ENCODE results near the gene CUL3.
"Not testable (repeated sequence)": the region's sequence is repeated elsewhere in the genome, so short reads cannot be mapped to it uniquely, and the experiment has no call there.

The CUL3 gene

DNA sequence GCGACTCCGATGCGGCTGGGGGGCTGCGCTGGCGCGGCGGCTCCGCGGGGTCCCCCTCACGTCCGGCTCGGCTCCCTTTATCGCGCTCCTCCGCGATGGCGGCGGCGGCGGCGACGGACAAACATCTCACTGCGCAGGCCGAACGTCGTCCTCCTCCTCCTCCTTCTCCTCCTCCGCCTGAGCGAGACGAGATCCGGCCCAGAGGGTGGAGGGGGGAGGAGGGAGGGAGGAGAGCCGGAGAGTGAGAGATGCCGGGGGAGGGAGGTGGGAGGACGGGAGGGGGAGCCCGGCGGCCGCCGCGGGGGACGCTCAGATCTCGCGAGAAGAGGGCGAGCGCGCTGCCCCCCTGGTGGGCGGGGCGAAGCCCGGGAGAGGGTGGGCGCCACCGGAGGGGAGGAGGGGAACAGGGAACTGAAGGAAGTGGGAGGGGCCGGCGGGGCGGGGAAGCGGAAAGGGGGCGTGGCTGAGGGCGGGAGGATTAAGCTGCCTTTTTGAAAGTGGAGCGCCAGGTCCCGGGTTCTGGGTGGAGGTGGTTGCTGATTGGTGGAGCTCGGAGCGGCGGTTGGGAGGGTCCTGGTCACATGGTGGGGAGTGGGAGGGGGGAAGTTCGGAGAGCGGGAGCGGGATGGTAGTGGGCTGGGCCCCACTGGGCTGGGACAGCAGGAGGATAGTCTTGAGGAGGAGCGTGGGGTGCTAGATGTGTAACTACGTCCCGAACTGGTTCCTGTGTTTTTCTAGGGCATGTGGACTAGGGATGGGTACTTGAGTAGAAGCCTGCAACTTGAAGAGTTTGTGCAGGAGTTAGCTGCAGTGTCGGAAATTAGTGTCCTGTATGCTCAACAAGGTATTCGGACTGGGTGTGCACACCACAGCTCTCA is at the start of gene CUL3:
TSS of gene CUL3 (minus strand) at position 153 of the 878 bp plus-strand sequence. CDS start 354 bp downstream, outside the sequence.
- DNase-seq = peak; percentile 92

DNA sequence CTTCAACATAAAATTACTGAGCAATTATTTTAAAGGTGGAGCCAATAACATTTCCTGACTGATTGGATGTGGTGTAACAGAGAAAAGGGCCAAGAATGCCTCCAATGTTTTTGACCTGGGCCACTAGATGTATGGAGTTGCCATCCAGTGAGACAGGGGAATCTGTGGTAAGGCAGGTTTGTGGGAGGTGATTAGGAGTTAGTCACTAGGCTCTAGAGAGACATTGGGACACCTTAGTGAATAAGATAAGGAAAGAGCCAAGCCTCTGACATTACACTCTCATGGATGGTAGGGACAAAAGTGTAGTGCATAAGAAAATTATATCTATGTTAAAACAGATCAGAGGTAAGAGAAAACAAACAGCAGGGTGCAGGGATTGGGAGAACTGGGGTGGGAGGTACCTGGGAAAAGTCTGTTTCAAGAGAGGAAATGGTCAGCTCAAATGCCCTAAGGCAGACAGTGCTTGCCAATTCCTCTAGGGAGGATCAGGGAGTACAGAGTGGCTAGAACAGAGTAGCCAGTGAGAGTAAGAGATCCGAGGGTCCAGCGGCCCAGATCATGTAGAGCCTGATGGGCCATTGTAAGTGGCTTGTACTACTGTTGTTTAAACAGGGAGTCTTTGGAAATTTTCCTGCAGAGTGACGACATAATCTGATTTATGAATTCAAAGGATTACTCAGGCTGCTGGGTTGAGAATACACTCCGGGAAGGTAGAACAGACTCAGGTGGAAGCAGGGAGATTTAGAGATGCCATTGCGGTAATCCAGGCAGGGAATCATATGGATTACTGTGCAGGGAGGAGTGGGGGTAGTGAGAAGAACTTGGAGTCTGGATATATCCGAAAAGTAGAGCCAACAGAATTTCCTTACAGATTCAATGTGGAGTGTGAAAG is 45.7 kb upstream of the CUL3 start:
- no peak for DNase-seq

DNA sequence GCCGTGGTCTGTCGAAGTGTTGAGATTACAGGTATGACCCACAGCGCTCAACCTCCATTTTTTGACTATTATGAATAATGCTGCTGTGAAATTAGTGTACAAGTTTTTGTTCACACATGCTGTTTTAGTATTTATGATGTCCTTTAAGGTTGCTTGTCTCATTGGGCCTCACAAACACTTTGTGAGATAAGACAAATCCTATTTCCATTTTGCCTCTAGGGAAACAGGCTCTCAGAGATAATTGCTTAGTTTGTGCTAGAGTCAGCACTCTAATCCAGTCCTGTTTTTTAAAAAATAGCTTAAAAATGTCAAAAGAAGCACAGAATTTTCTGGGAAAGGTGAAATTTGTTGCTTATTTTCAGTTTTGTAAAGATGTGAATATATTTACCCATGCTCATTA is 43.3 kb upstream of the CUL3 start:
- DNase-seq = no peak

DNA sequence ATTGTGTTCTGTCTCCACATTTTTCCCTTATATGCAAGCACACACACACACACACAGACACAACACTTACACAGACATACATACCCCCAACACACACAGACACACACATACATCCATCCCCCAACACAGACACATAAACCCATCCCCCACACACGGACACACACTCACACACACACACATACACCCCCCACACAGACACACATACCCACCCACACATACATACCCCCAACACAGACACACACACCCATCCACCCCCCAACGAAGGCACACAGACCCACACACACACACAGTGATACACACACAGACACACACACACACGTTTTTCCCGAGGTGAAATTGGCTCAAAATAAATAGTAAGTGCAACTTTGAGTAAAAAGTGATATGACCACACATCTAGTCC is 41.6 kb upstream of the CUL3 start:
- DNase-seq = no peak

DNA sequence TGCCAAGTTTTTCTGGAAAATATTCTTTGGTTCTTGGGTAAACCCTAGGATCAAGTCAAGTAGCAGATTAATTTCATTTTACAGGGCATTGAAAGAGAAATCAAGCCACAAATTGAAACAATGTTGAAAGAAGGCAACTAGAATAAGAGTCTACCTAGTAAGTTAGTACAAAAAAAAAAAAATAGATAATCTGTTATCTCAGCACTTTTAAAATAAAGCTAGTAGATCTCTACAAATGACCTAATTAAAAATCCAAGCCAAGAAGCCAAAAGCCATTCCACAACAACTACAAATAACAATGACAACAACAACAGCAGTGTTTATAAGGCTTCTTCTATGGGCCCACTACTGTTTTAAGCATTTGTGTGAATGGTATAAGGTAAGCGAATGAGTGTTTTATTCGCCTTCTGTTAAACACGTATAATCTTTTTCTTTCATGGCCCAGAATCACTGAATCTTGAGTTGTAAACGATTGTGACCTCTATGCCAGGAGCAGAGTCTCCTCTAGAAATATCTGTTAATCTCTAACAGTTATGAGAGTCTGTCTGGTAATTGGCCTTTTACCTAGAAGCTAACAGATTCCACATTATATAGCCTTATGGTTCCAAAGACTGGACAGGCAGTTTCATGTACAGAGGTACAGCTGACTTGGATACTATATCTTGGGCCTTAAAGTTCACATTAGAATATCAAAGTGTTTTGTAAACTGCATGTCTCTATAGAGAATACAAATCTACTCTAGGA is 28.6 kb upstream of the CUL3 start:
- DNase-seq = no peak

DNA sequence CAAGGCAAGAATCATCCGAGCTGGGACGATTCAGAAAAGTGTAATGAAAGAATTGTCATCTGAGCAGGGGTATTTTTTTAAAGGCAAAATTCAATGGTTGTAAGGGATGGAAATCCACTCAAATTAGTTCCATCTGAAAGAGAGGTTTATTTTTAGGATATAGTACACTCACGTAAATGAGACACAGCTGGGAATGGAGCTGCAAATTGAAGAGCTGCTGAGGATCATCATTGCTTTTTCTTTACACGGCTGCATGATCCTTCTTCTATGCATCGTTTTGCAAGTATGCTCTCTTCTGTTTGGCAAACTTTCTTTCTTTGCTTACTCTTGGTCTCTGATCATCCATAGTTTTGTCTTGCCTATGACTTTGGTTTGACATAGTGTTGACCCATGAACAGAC is 27.4 kb upstream of the CUL3 start:
- no peak for DNase-seq

DNA sequence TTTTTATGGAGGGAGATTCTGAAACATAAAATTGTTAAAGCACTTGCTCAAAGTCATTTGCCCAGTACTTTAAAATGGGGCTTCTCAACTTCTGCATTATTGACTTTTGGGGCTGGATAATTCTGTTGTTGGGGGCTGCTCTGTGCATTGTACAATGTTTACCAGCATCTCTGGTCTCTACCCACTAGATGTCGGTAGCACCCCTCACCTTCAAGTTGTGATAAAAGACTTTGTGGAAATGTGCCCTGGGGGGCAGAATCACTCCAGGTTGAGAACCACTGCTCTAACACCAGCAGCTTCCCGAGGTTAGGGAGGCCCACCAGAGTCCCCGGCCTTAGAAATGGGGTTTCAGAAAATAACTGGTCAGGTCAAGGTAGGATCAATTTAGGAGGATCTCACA is 26.8 kb upstream of the CUL3 start:
- DNase-seq = no peak

DNA sequence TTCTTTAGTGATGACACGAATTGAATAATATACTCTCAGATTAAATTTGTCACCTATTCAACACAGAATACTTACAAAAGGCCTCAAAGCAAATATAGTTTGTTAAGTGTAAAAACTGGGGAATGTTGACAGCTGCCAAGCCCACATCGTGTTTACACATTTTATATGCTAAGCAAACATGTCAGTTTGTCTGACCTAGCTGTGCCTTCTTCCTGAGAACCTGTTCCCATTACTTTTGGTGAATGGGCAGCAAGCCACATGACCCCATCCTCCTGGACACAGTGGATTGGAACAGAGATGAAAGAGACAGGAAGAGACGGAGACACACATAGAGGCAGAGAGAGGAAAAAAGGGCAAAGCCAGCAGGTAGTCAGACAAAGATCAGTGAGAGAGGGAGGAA is 22.9 kb upstream of the CUL3 start:
- no peak for DNase-seq

DNA sequence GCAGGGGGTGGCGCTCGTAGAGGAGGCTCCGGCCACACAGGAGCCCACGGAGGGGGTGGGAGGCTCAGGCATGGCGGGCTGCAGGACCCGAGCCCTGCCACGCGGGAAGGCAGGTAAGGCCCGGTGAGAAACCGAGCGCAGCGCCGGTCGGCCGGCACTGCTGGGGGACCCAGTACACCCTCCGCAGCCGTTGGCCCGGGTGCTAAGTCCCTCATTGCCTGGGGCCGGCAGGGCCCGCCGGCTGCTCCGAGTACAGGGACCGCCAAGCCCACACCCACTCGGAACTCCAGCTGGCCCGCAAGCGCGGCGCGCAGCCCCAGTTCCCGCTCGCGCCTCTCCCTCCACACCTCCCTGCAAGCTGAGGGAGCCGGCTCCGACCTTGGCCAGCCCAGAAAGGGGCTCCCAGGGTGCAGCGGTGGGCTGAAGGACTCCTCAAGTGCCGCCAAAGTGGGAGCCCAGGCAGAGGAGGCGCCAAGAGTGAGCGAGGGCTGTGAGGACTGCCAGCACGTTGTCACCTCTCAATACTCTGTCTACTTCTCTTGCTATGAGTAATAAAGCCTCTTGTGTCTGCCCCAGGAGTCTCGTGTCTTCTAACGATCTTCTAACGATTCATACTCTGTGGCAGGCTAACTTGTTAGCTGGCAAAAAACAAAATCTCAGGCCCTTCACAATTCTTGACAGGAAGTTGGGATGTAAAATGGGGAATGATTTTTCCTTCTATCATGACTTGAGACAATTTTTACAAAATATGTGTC is 18.8 kb upstream of the CUL3 start:
- not testable (repeated sequence) for DNase-seq

DNA sequence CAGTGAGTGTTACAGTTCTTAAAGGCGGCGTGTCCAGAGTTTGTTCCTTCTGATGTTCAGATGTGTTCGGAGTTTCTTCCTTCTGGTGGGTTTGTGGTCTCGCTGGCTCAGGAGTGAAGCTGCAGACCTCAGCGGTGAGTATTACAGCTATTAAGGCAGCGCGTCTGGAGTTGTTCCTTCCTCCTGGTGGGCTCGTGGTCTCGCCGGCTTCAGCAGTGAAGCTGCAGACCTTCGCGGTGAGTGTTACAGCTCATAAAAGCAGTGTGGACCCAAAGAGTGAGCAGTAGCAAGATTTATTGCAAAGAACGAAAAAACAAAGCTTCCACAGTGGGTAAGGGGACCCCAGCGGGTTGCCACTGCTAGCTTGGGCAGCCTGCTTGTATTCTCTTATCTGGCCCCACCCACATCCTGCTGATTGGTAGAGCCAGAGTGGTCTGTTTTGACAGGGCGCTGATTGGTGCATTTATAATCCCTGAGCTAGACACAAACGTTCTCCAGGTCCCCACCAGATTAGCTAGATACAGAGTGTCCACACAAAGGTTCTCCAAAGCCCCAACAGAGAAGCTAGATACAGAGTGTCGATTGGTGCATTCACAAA is 17.7 kb upstream of the CUL3 start:
- not testable (repeated sequence) for DNase-seq

DNA sequence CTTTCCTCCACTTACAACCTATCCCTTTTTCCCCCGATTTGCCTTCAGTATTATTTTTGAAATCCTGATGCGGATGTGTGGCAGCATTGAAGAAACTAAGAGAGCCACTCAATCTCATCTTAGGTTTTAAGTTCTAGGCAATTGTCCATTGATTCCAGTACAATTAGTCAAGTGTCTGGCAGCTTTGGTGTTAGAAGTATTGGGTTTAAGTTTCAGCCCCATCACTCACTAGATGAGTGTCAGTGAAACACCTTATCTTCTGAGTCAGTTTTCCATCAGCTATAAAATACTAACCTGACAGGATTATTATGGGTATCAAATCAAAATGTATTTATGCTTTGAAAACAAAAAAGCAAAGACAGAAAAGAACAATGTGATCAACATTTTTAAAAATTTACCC is 16.8 kb upstream of the CUL3 start:
- no peak for DNase-seq

DNA sequence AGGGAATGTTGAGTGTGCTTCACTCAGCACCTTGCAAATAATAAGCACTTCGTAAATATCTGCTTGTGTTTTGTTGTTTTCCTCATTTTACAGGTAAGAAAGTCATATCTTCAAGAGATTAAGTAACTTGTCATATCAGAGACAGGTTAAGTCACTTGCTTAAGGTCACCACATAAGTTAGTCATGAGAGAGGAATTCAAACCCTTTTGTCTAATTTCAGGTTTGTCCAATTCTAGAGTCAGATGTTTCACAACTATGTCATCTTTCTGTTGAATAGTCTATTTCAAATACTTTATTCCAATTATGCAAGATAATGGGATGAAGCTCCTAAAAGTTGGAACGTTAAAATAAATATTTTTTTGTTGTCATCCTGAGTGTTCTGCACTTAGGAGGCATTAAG is 13.5 kb upstream of the CUL3 start:
- DNase-seq = no peak

DNA sequence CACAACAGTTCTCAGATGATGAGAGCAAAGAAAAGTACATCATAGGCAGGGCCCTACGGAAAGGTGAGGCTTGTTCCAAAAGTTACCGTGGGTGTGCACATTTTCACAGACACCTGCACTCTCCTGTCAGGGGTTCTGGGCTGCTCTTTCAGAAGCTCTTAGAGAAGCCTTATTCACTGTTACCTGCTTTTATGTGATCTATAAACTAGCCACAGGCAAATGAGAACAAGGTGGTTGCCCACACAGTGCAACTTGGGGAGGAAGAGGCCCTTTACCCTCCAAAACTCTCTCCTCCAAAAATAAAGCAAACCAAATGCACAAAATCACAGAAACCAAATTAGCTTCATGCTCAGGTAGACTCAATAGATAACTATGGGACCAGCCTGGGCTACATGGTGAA is 11.1 kb upstream of the CUL3 start:
- DNase-seq = no peak

DNA sequence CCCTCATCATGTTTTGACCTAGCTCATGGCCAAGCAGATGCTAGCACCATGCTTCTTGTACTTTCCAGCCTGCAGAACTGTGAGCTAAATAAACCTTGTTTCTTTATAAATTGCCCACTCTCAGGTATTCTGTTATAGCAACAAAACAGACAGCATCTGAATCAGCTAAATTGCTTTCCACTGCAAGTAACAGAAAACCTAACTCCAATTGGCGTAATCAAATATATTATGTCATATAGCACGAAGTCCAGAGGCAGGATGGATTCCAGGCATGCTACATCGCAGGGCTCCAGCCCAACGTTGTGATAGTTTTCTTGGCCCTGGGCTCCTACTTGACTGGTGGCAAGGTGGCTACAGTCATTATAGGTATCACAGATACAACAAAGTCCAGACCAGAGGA is 10.4 kb upstream of the CUL3 start:
- no peak for DNase-seq

DNA sequence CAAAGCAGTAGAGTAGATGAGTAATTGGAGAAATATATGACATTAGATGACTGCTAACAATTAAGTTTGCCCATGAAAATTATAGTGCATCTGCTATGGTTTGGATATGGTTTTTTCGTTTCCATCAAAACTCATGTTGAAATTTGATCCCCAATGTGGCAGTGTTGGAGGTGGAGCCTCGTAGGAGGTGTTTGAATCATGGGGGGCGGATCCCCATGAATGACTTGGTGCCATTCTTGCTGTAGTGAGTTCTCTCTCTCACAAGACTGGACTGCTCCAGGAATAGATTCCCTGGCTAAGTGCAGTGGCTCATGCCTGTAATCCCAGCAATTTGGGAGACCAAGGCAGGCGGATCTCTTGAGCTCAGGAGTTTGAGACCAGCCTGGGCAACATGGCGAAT is 9.7 kb upstream of the CUL3 start:
- no peak for DNase-seq

DNA sequence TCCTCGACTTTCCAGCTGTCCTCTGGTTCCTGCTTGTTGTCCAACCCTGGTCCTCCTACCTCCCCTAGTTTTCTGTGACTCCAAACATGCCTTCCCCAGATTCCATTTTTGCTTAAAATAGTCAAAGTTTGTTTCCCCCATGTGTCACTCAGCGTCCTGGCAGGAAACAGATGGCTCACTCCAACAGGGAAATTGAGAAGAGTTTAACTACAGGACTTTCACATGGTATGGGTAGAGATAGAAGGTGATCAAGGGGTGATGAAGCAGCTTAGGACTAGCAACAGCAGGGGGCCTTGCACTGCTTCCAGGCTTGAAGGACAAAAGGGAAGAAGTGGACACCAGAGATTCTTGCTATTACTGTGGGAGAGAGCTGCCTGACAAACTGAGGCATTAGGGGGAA is 6.1 kb upstream of the CUL3 start:
- no peak for DNase-seq

DNA sequence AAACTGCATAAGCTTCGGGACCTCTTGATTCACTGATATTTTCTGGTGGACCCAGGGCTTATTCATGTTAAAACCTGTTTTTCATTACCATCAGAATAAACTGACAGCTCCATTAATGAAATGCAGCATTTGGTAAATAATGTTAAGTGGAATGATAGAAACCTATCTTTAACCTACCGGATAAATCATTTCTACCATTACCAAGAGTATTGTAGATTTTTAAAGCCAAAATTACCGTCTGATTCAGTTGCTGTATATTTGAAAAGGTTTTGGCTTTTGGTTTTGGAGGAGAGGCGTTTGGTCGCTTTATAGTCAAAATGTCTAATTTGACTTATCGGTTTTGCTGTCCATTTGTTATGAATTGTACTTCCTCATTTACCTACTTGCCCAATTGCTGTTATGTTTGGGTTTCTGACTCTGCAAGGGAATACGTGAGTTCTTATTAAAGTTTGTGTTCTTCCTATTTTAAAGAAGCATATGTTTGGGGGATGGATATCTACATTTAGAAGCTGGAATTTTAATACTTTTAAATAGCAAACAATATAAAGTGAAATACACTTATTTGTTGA is 1.0 kb upstream of the CUL3 start:
- DNase-seq = no peak

DNA sequence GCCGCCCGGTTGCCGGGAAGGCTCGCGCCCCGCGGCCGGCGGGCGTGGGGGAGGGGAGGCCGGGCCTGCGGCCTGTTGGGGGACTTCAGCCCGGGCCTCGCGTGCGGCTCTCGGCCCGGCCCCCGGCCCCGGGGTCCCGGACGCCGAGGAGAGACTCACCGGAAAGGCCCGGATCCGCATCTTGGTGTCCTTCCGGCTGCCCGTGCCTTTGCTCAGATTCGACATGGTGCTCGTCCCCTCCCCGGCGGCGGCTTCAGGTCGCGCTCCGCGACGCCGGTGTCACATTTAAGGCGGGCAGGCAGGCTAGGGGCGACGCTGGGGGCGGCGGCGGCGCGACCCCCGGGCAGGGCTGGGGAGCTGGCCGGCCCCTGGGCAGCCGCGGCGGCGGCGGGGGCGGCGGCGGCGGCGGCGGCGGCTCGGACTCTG is 365 bp downstream of the CUL3 start:
- peak; percentile 5 for DNase-seq

DNA sequence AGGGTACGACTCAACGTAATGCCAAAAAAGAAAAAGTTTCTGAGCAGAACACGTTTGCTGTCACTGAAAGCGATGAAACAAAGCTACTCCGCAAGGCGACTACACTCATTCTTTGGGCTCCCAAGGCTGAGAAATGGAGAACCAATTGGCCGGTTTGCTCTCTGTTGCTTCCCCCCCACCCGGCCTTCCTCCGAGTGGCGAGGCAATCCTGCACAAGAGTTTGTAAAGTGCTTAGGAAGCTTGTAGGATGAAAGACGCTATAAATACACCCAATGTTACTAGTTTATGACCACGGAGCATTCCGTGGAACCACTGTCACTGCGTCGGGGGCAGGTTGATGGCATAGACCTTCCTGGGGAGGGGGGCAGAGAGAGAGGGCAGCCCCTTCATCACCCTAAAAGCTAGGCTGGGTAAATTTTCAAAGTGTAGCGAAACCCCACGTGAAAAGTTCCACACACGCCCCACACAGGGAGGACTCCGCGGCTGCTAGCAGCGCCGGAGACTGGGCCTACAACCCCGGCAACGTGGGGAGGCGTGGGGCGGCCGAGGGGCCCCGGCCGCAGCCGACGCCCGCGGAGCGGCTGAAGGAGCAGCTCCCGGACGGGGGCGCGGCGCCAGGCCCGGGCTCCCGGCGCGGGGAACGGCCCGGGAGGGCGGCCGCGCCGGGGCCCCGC is 915 bp downstream of the CUL3 start:
- DNase-seq = no peak

DNA sequence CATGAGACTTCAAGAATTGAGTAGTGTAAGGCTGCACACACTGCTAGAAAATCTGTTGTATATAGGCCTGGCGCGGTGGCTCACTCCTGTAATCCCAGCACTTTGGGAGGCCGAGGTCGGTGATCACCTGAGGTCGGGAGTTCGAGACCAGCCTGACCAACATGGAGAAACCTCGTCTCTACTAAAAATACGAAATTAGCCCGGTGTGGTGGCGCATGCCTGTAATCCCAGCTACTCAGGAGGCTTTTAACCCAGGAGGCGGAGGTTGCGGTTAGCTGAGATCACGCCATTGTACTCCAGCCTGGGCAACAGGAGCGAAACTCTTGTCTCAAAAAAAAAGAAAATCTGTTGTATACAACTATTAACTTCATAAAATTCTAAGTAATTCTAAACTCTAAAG is 2.1 kb downstream of the CUL3 start:
- not testable (repeated sequence) for DNase-seq

DNA sequence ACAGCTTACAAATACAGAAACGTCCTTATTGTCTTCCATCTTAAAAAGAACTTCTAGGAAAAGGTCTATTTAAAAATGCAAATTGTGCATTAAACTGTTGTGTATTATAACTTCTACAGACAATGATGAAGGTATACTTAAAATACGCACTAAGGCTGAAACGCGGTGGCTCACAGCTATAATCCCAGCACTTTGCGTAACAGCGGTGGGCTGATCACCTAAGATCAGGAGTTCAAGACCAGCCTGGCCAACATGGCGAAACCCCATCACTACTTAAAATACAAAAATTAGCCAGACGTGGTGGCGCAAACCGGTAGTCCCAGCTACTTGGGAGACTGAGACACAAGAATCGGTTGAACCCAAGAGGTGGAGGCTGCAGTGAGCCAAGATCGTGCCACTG is 4.9 kb downstream of the CUL3 start:
- no peak for DNase-seq
